ENCODE measurements around the gene CD99. TPM values are rescaled to one million over a fixed set of nuclear protein-coding genes. Genes with fewer than 3 reads are reported as not detected.

CD99 gene
- total RNA-seq, 4 donors from 2014 or later = 167 to 213 (median 179) TPM

GRCh38 chrX:2680486-2681348 is 10.4 kb upstream of the CD99 start:
- H3K27ac ChIP-seq = no peak overlapping the region
- H3K4me3 ChIP-seq (replicated peaks in 1 of 3) = no peak overlapping the region
- no peaks in the 10 kb centered on the region for H3K4me1 ChIP-seq
- H3K36me3 ChIP-seq = no peaks in the 10 kb centered on the region
- DNase-seq = no peak
- H3K9me3 ChIP-seq = no peaks in the 10 kb centered on the region
- no peaks in the 10 kb centered on the region for H3K27me3 ChIP-seq
- TF ChIP-seq POLR2A (IDR thresholded peaks at IDR 0.05) (no peak), CTCF (IDR thresholded peaks at IDR 0.05) (no peak)
- intact Hi-C loops (cut with DNase I) = no loop called here
- WGBS, 2 donors = 95 to 96% methylated on average over 6 of the region's 6 CpGs

DNA sequence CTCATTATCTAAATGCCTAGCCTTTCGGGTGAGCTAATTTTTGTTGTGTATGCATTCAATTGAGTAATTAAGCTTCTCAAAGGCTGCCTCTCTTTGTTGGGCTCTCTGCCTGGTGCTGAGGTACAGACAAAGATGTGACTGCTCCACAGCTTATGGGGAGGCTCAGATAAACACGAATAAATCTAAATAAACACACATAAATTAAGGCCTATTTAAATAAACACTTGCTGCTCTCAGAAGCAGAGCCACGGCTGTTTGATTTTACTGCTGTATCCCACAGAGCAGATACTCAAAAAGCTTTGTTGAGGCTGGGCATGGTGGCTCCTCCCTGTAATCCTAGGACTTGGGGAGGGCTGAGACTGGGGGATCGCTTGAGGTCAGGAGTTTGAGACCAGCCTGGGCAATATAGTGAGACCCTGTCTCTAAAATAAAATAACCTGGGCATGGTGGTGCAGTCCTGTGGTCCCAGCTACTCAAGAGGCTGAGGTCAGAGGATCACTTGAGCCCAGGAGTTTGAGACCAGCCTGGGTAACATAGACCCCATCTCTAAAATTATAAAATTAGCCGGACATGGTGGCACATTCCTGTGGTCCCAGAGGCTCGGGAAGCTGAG is 8.4 kb upstream of the CD99 start:
- H3K36me3 ChIP-seq = no peaks in the 10 kb centered on the region
- DNase-seq = no peak
- no peak for TF ChIP-seq CTCF (IDR thresholded peaks at IDR 0.05)
- TF ChIP-seq POLR2A (IDR thresholded peaks at IDR 0.05) = no peak

DNA sequence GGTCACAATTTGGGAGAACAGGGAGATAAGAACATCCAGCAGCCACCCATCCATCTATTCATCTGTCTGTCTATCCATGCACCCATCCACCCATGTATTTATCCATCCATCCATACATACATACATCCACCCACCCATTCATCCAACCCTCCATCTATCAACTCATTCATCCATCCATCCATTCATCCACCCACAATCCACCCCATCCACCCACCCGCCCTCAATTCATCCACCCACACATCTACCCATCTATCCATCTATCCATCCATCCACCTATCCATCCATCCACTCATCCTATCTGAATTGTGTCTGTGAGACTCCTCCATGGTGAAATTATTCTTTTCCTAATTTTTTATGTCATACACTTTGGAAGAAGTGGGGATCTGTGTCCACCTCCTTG is 6.8 kb upstream of the CD99 start:
- intact Hi-C loops (cut with DNase I) = no loop called here
- no peaks in the 10 kb centered on the region for H3K36me3 ChIP-seq
- no peak overlapping the region for H3K4me3 ChIP-seq (replicated peaks in 1 of 3)
- H3K4me1 ChIP-seq = no peaks in the 10 kb centered on the region
- WGBS, 2 donors = 96 to 98% methylated on average over 1 of the region's 1 CpG
- no peak for TF ChIP-seq CTCF (IDR thresholded peaks at IDR 0.05)
- TF ChIP-seq POLR2A (IDR thresholded peaks at IDR 0.05) = no peak
- no peak overlapping the region for H3K27ac ChIP-seq
- no peaks in the 10 kb centered on the region for H3K9me3 ChIP-seq
- H3K27me3 ChIP-seq = no peaks in the 10 kb centered on the region
- no peak for DNase-seq

More for the DNA sequence above, 8.4 kb upstream of the CD99 start:
- no peaks in the 10 kb centered on the region for H3K27me3 ChIP-seq
- no peaks in the 10 kb centered on the region for H3K4me1 ChIP-seq
- no peaks in the 10 kb centered on the region for H3K9me3 ChIP-seq
- H3K4me3 ChIP-seq (replicated peaks in 1 of 3) = no peak overlapping the region
- intact Hi-C loops (cut with DNase I) = no loop called here
- 78 to 83% methylated on average over 6 of the region's 6 CpGs for WGBS, 2 donors
- H3K27ac ChIP-seq = no peak overlapping the region

GRCh38 chrX:2685886-2686285 is 5.2 kb upstream of the CD99 start:
- Histone ChIP-seq H3K27me3 (no peaks in the 10 kb centered on the region), H3K27ac (no peak overlapping the region), H3K4me1 (peaks cover 3 to 5% of the 10 kb centered on the region in 2 donors), H3K4me3 (replicated peaks in 1 of 3) (no peak overlapping the region), H3K9me3 (no peaks in the 10 kb centered on the region), H3K36me3 (no peaks in the 10 kb centered on the region)
- no peak for TF ChIP-seq CTCF (IDR thresholded peaks at IDR 0.05)
- TF ChIP-seq POLR2A (IDR thresholded peaks at IDR 0.05) = no peak
- no peak for DNase-seq
- intact Hi-C loops (cut with DNase I) = loop anchor here (5.0 kb wide), 1 partner anchor 1234 kb away; the partner anchor contains the start of gene ASMTL
- 90 to 93% methylated on average over 5 of the region's 5 CpGs for WGBS, 2 donors
